Astrocyte of the cerebellum (primary cell): ENCODE measurements around the gene STYXL2.
A peak's percentile ranks its signal among the peaks of the same experiment; 100 is the strongest.

Source experiments
- DNase-seq: peaks from one replicate; pipeline ENCODE4 v3.0.0-alpha.2; 2011; ENCODE audit warnings: low read depth
- H3K4me3 ChIP-seq: 2 replicates; pipeline ENCODE4 v1.5.1; 2011; ENCODE audit warnings: mild to moderate bottlenecking, low read depth, low read length, moderate library complexity
- CTCF ChIP-seq: IDR thresholded peaks from 2 replicates; pipeline ENCODE4 v1.5.1; 2012; ENCODE audit warnings: low read length, low read depth, moderate library complexity, mild to moderate bottlenecking; ENCODE audit errors: missing control alignments
- in situ Hi-C: cut with HindIII; loops from 2 replicates; pipeline ENCODE4 v1.10.0; 2017; ENCODE audit warnings: low sequenced_read_pairs

Gene STYXL2

GRCh38 chr1:167094690-167095089 is 815 bp downstream of the STYXL2 start:
- no peak for TF ChIP-seq CTCF
- H3K4me3 ChIP-seq = no peak overlapping the region
- in situ Hi-C loops = no loop called here
- DNase-seq = no peak

GRCh38 chr1:167095368-167095767 is 1.5 kb downstream of the STYXL2 start:
- H3K4me3 ChIP-seq = no peak overlapping the region
- in situ Hi-C loops = no loop called here
- TF ChIP-seq CTCF = no peak
- peak; percentile 64 for DNase-seq

- in situ Hi-C loops = no loop called here
- TF ChIP-seq CTCF = no peak
- no peak for DNase-seq
- no peak overlapping the region for H3K4me3 ChIP-seq
Observed at GRCh38 chr1:167099851-167100250, 6.0 kb downstream of the STYXL2 start.

GRCh38 chr1:167100730-167101129 is 6.9 kb downstream of the STYXL2 start:
- DNase-seq = no peak
- no peak for TF ChIP-seq CTCF
- in situ Hi-C loops = no loop called here
- H3K4me3 ChIP-seq = no peak overlapping the region

- in situ Hi-C loops = no loop called here
- TF ChIP-seq CTCF = no peak
- no peak overlapping the region for H3K4me3 ChIP-seq
- DNase-seq = no peak
Observed at GRCh38 chr1:167101754-167102153, 7.9 kb downstream of the STYXL2 start.

- TF ChIP-seq CTCF = no peak
- H3K4me3 ChIP-seq = no peak overlapping the region
- in situ Hi-C loops = no loop called here
- no peak for DNase-seq
Observed at GRCh38 chr1:167102906-167103573, 9.2 kb downstream of the STYXL2 start.
